GM12878 (cell line): Measurements from ENCODE around the gene GABBR2. TPM values are rescaled to one million over a fixed set of nuclear protein-coding genes. Genes with fewer than 3 reads are reported as not detected.

Experiments
- ATAC-seq: fragments of 200-7000 bp; cut with Tn5 transposase; 3 replicates; pipeline ENCODE4 v1.9.1; 2020; ENCODE audit warnings: mild to moderate bottlenecking, moderate library complexity
- BruUV-seq: library from RNA; stranded (reverse); fragments of 400-500 nt; replicated peaks from 2 replicates; lab custom pipeline; 2021; lab: Mats Ljungman, UMichigan
- CTCF ChIA-PET: fragments of 300-600 bp; sonication (Branson Sonifier 250); formaldehyde crosslinking; extraction: SDS; loops from one replicate; lab custom pipeline; 2021; ENCODE audit warnings: inconsistent platforms; lab: Yijun Ruan, JAX
- POLR2A ChIA-PET: fragments of 350-600 bp; formaldehyde crosslinking; extraction: SDS; loops from one replicate; lab custom pipeline; 2021; ENCODE audit warnings: inconsistent platforms; lab: Charles Lee
- RAD21 ChIA-PET: fragments of 300-600 bp; sonication (Branson Sonifier 250); formaldehyde crosslinking; loops from one replicate; lab custom pipeline; 2023; ENCODE audit warnings: antibody characterized with exemption; ENCODE audit not compliant: unreplicated experiment; lab: Charles Lee
- SMC1A ChIA-PET: fragments of 300-600 bp; sonication (Branson Sonifier 250); formaldehyde crosslinking; loops from one replicate; lab custom pipeline; 2023; ENCODE audit not compliant: unreplicated experiment, uncharacterized antibody; lab: Charles Lee
- DNase-seq: peaks from one replicate; pipeline ENCODE4 v3.0.0-alpha.2; 2011; ENCODE audit warnings: low read depth, low spot score
- FAIRE-seq: peaks from 3 replicates; lab custom pipeline; 2011; peaks lifted over from hg19 to GRCh38; lab: Jason Lieb, UNC
- H2AFZ ChIP-seq: 2 replicates; pipeline ENCODE4 v1.6.0; 2011; ENCODE audit warnings: low read depth, low read length, control low read depth; ENCODE audit not compliant: control insufficient read depth
- H3K27ac ChIP-seq: 2 replicates; pipeline ENCODE4 v1.5.1; 2011; ENCODE audit warnings: control low read depth; ENCODE audit not compliant: control insufficient read depth, insufficient read depth
- H3K27me3 ChIP-seq, 2 experiments: replicated peaks in 1 of 2; 2 replicates each; pipeline versions ENCODE4 v1.6.0 to v1.6.1; 2011; ENCODE audit warnings: low read length in 1 of 2; ENCODE audit not compliant: control insufficient read depth in 2 of 2, insufficient read depth in 2 of 2
- H3K36me3 ChIP-seq, 2 experiments: 2 replicates each; pipeline ENCODE4 v1.5.1; 2011; ENCODE audit warnings: low read length in 1 of 2; ENCODE audit not compliant: control insufficient read depth in 2 of 2, insufficient read depth in 2 of 2
- H3K4me1 ChIP-seq: 2 replicates; pipeline ENCODE4 v1.6.1; 2011; ENCODE audit warnings: mild to moderate bottlenecking, low read length, moderate library complexity, mixed read lengths; ENCODE audit not compliant: control insufficient read depth, insufficient read depth
- H3K4me2 ChIP-seq: 2 replicates; pipeline ENCODE4 v1.6.0; 2011; ENCODE audit warnings: control low read depth; ENCODE audit not compliant: control insufficient read depth, insufficient read depth
- H3K4me3 ChIP-seq: fragments of 200-600 bp; sonication (generic); 2 replicates; pipeline ENCODE4 v1.5.1; 2016
- H3K79me2 ChIP-seq: 2 replicates; pipeline ENCODE4 v1.6.0; 2011; ENCODE audit warnings: low read length; ENCODE audit not compliant: control insufficient read depth, insufficient read depth
- H3K9ac ChIP-seq: 2 replicates; pipeline ENCODE4 v1.8.0; 2011; ENCODE audit warnings: low read length, control low read depth, mixed read lengths; ENCODE audit not compliant: control insufficient read depth, insufficient read depth
- H3K9me3 ChIP-seq: replicated peaks from 3 replicates; pipeline ENCODE4 v1.5.1; 2011; ENCODE audit warnings: mild to moderate bottlenecking, low read length; ENCODE audit not compliant: control insufficient read depth, insufficient read depth
- H4K20me1 ChIP-seq: 2 replicates; pipeline ENCODE4 v1.6.0; 2011; ENCODE audit not compliant: control insufficient read depth, insufficient read depth
- IRF4 ChIP-seq: IDR thresholded peaks from 2 replicates; pipeline ENCODE4 v1.6.1; 2011; ENCODE audit warnings: low read depth, low read length
- KLF5 ChIP-seq: fragments of 450-650 bp; IDR thresholded peaks from 2 replicates; pipeline ENCODE4 v1.6.1; 2014; ENCODE audit warnings: mild to moderate bottlenecking; ENCODE audit not compliant: partially characterized antibody
- MAX ChIP-seq: IDR thresholded peaks from 2 replicates; pipeline ENCODE4 v1.6.1; 2012; ENCODE audit warnings: low read depth, low read length, improper control_type of control experiment
- MEF2A ChIP-seq: IDR thresholded peaks from 2 replicates; pipeline ENCODE4 v1.6.1; 2011; ENCODE audit warnings: low read depth, mild to moderate bottlenecking, low read length, moderate library complexity; ENCODE audit not compliant: insufficient read depth
- NR2C1 ChIP-seq: fragments of 450-650 bp; IDR thresholded peaks from 2 replicates; pipeline ENCODE4 v1.6.1; 2017; ENCODE audit warnings: antibody characterized with exemption, mild to moderate bottlenecking, moderate library complexity
- NR2C2 ChIP-seq: IDR thresholded peaks from 2 replicates; pipeline ENCODE4 v1.6.1; 2011; ENCODE audit warnings: borderline replicate concordance, low read depth; ENCODE audit not compliant: control insufficient read depth, insufficient read length
- PAX5 ChIP-seq: IDR thresholded peaks from 2 replicates; pipeline ENCODE4 v1.6.1; 2011; ENCODE audit warnings: low read depth, low read length, borderline replicate concordance
- PML ChIP-seq: IDR thresholded peaks from 2 replicates; pipeline ENCODE4 v1.6.1; 2012; ENCODE audit warnings: low read length, inconsistent platforms
- SIN3A ChIP-seq: IDR thresholded peaks from 2 replicates; pipeline ENCODE4 v1.6.1; 2012; ENCODE audit warnings: low read depth, low read length, improper control_type of control experiment
- STAT1 ChIP-seq: fragments of 450-650 bp; conservative IDR thresholded peaks from 2 replicates; pipeline ENCODE4 v1.6.1; 2014; ENCODE audit warnings: antibody characterized with exemption, mild to moderate bottlenecking
- TBL1XR1 ChIP-seq: IDR thresholded peaks from 2 replicates; pipeline ENCODE4 v1.6.1; 2012; ENCODE audit warnings: low read depth, low read length, improper control_type of control experiment
- ZNF24 ChIP-seq: fragments of 450-650 bp; IDR thresholded peaks from 2 replicates; pipeline ENCODE4 v1.6.1; 2017; ENCODE audit warnings: antibody characterized with exemption, mild to moderate bottlenecking
- WGBS: methylation state at CpG from one replicate; pipeline ENCODE4 v1.1.6; 2016; ENCODE audit warnings: low lambda C conversion rate; ENCODE audit not compliant: insufficient replicate concordance, insufficient coverage; ENCODE audit errors: missing lambda C conversion rate; 5-methylcytosine and 5-hydroxymethylcytosine counted together
- in situ Hi-C: fragments of 300-500 bp; cut with MboI; formaldehyde crosslinking; loops from 9 replicates; pipeline ENCODE4 v1.14.3; 2018; ENCODE audit warnings: mixed read lengths
- intact Hi-C: fragments of 100-400 bp; cut with micrococcal nuclease; formaldehyde crosslinking; loops from one replicate; pipeline ENCODE4 v1.14.2; 2022; ENCODE audit not compliant: unreplicated experiment
- polyA plus RNA-seq, 11 experiments: library from polyadenylated mRNA; depleted of rRNA in 4 of 11; unstranded in 6 of 11; stranded (reverse) in 5 of 11; fragments of >200 nt; fragmentation: Nextera tagmentation in 4 of 11; fragmentation: Illumina TruSeq in 1 of 11; extraction: Ambion mirVana in 4 of 11; extraction: Trizol in 1 of 11; gene quantifications; 1 replicate in 1 of 11; 2 replicates in 10 of 11; pipeline versions ENCODE4 v1.2.1 to v1.2.3, GENCODE V29; 2011 to 2016; ENCODE audit warnings: inconsistent platforms in 2 of 11, missing spikeins in 2 of 11, low read depth in 1 of 11
- total RNA-seq, 4 experiments: library from RNA; depleted of rRNA in 3 of 4; stranded (reverse); fragments of >200 nt in 3 of 4; fragmentation: Illumina TruSeq in 1 of 4; extraction: Trizol in 1 of 4; gene quantifications; 2 replicates each; pipeline versions ENCODE4 v1.2.1 to v1.2.3, GENCODE V29; 2013 to 2021
- TF ChIP-seq, protein P1 (sequence below): fragments of 450-650 bp; IDR thresholded peaks from 2 replicates; pipeline ENCODE4 v1.6.1; 2017; ENCODE audit warnings: low read depth, mild to moderate bottlenecking, moderate library complexity

GABBR2 gene
- total and polyA plus RNA-seq, 10 of the 15 experiments (the other 5 are each of a cell fraction or from before 2014, with no cell fraction given) = 0.02 to 2.2 (median 0.06) TPM; not detected in 2

GRCh38 chr9:98607787-98608186 is 100.9 kb downstream of the GABBR2 start:
- no TSS peak for BruUV-seq
- Histone ChIP-seq H3K27me3 (no peaks in the 10 kb centered on the region; a peak in 2 of 4 replicates), H3K79me2 (no peaks in the 10 kb centered on the region), H3K27ac (no peak overlapping the region), H3K4me2 (no peak overlapping the region), H3K4me1 (no peaks in the 10 kb centered on the region), H4K20me1 (no peaks in the 10 kb centered on the region), H2AFZ (no peak overlapping the region)
- FAIRE-seq (no peak), ATAC-seq (no peak), DNase-seq (no peak)
- ChIA-PET CTCF (no interaction called here), SMC1A (no interaction called here)
- no peak for TF ChIP-seq SIN3A
- no peak for TF ChIP-seq IRF4
- TF ChIP-seq ZNF24 = no peak
- no peak for TF ChIP-seq TBL1XR1
- no peak for TF ChIP-seq PML
- no peak for TF ChIP-seq KLF5
- TF ChIP-seq PAX5 = no peak
- TF ChIP-seq MAX = no peak
- TF ChIP-seq NR2C1 = no peak
- TF ChIP-seq, protein P1, sequence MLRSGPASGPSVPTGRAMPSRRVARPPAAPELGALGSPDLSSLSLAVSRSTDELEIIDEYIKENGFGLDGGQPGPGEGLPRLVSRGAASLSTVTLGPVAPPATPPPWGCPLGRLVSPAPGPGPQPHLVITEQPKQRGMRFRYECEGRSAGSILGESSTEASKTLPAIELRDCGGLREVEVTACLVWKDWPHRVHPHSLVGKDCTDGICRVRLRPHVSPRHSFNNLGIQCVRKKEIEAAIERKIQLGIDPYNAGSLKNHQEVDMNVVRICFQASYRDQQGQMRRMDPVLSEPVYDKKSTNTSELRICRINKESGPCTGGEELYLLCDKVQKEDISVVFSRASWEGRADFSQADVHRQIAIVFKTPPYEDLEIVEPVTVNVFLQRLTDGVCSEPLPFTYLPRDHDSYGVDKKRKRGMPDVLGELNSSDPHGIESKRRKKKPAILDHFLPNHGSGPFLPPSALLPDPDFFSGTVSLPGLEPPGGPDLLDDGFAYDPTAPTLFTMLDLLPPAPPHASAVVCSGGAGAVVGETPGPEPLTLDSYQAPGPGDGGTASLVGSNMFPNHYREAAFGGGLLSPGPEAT = no peak
- no peak for TF ChIP-seq NR2C2
- no peak for TF ChIP-seq STAT1
- TF ChIP-seq MEF2A = no peak
- TF ChIP-seq, all 136 proteins: peak for 0
- 42% methylated on average over 7 of the region's 7 CpGs for WGBS
- Histone ChIP-seq H3K9me3 (no peaks in the 10 kb centered on the region), H3K4me3 (no peak overlapping the region), H3K9ac (no peak overlapping the region), H3K36me3 (no peaks in the 10 kb centered on the region)
- intact Hi-C loops = no loop called here
- ChIA-PET RAD21 (no interaction called here), POLR2A (no interaction called here)
- in situ Hi-C loops = no loop called here
